GM18499 (cell line): ENCODE measurements around the gene COL9A3.

Experiments used
- ATAC-seq: cut with Tn5 transposase; IDR thresholded peaks from one replicate; pipeline ENCODE4 v1.9.1; 2021; ENCODE audit warnings: moderate number of reproducible peaks; ENCODE audit not compliant: insufficient read depth, unreplicated experiment

Gene COL9A3

GRCh38 chr20:62778058-62778457 is 38.8 kb upstream of the COL9A3 start:
- no peak for ATAC-seq

- no peak for ATAC-seq
Measured at GRCh38 chr20:62778601-62779416, 38.0 kb upstream of the COL9A3 start.

- no peak for ATAC-seq
Measured at GRCh38 chr20:62779417-62779685, 37.5 kb upstream of the COL9A3 start.

- ATAC-seq, result no peak
Measured at GRCh38 chr20:62780204-62780603, 36.6 kb upstream of the COL9A3 start.

GRCh38 chr20:62780696-62781095 is 36.2 kb upstream of the COL9A3 start:
- ATAC-seq, result no peak

GRCh38 chr20:62782149-62782892 is 34.5 kb upstream of the COL9A3 start:
- no peak for ATAC-seq

- no peak for ATAC-seq
Measured at GRCh38 chr20:62782893-62783278, 34.0 kb upstream of the COL9A3 start.

- no peak for ATAC-seq
Measured at GRCh38 chr20:62784497-62784896, 32.4 kb upstream of the COL9A3 start.

GRCh38 chr20:62785393-62785792 is 31.5 kb upstream of the COL9A3 start:
- ATAC-seq, result no peak

GRCh38 chr20:62786157-62786556 is 30.7 kb upstream of the COL9A3 start:
- no peak for ATAC-seq

- no peak for ATAC-seq
Measured at GRCh38 chr20:62787321-62787720, 29.5 kb upstream of the COL9A3 start.

- no peak for ATAC-seq
Measured at GRCh38 chr20:62787866-62788265, 29.0 kb upstream of the COL9A3 start.

GRCh38 chr20:62788607-62789006 is 28.2 kb upstream of the COL9A3 start:
- no peak for ATAC-seq

- no peak for ATAC-seq
Measured at GRCh38 chr20:62790075-62790474, 26.8 kb upstream of the COL9A3 start.

GRCh38 chr20:62791301-62792181 is 25.3 kb upstream of the COL9A3 start:
- no peak for ATAC-seq

- no peak for ATAC-seq
Measured at GRCh38 chr20:62792182-62792939, 24.5 kb upstream of the COL9A3 start.

- ATAC-seq, result no peak
Measured at GRCh38 chr20:62792940-62793756, 23.7 kb upstream of the COL9A3 start.

GRCh38 chr20:62793757-62794006 is 23.2 kb upstream of the COL9A3 start:
- ATAC-seq, result no peak

- ATAC-seq, result no peak
Measured at GRCh38 chr20:62794007-62794724, 22.7 kb upstream of the COL9A3 start.
